HG03060 (cell line): ENCODE data around the gene CFAP54.
"Not testable (repeated sequence)": the region's sequence is repeated elsewhere in the genome, so short reads cannot be mapped to it uniquely, and the experiment has no call there.

Source experiments
- ATAC-seq: cut with Tn5 transposase; IDR thresholded peaks from one replicate; pipeline ENCODE4 v1.9.1; 2021; ENCODE audit warnings: low read depth, moderate number of reproducible peaks; ENCODE audit not compliant: unreplicated experiment

The CFAP54 gene

GRCh38 chr12:96471368-96472050, 17.9 kb upstream of the CFAP54 start:
- ATAC-seq, result no peak

- no peak for ATAC-seq
Measured at GRCh38 chr12:96472384-96472783, 17.0 kb upstream of the CFAP54 start.

- ATAC-seq, result no peak
Measured at GRCh38 chr12:96473394-96474093, 15.8 kb upstream of the CFAP54 start.

DNA sequence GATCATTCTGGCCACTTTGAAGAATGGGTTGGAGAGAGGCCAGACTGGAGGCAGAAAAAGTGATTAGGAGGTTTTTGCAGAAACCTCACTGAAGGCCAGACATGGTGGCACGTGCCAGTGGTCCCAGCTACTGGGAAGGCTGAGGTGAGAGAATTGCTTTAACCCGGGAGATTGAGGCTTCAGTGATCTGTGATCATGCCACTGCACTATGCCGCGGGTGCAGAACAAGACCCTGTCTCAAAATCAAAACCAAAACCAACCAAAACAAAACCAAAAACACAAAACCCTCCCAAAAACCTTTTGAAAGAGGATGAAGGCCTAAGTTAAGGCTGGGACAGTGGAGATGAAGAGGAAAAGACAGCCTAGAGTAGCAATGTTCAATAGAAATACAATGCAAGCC, 15.2 kb upstream of the CFAP54 start:
- ATAC-seq, result no peak

- no peak for ATAC-seq
Measured at GRCh38 chr12:96478011-96478410, 11.4 kb upstream of the CFAP54 start.

GRCh38 chr12:96482086-96482485, 7.3 kb upstream of the CFAP54 start:
- no peak for ATAC-seq

DNA sequence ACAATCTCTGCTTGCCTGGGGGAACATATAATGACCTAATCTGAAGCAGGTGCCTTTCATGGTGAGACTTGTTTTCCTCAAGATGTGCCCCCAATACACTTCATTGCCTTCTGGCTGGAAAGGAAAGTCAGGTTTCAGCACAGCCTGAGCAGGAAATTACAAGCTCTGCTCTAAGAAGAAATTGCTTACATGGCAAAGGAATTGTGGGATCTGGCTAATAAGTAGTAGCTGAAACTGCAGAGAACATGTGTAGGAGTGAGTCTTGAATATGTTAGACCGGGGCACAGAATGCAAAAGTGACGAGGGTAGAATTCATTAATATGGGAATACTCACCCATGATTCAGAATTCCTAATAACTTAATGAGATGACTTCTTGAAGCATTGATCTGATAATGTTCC, 6.3 kb upstream of the CFAP54 start:
- no peak for ATAC-seq

DNA sequence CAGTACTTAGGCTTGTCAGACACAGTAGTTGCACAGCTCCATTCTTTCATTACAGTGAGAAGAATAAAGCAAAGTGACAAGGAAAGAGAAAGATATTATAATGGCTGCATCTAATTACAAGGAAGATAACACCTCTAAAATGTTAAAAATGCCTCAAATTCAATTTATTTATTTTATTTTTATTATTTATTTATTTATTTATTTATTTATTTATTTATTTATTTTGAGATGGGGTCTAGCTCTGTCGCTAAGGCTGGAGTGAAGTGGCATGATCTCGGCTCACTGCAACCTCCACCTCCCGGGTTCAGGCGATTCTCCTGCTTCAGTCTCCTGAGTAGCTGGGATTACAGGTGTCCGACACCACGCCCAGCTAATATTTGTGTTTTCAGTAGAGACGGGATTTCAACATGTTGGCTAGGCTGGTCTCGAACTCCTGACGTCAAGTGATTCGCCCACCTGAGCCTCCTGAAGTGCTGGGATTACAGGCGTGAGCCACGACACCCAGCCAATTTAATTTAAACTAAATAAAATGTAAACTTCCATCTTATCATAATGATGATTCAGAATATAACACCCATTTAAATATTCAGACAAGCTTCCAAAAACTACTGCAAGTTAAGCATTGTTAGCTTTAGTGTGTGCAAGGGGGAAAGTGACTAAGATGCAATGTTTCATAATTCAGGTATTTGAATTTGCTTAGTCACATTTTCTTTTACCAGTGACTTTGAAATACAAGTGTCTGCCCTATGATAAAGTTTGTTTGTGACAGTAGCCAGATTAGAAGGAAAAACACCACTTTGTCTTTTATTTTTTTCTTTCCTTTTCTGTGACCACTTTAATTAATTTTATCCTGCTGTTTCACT, 2.4 kb upstream of the CFAP54 start:
- no peak for ATAC-seq

- ATAC-seq, result no peak
Measured at GRCh38 chr12:96487634-96488033, 1.7 kb upstream of the CFAP54 start.

- no peak for ATAC-seq
Measured at GRCh38 chr12:96493106-96493505, 3.7 kb downstream of the CFAP54 start.

DNA sequence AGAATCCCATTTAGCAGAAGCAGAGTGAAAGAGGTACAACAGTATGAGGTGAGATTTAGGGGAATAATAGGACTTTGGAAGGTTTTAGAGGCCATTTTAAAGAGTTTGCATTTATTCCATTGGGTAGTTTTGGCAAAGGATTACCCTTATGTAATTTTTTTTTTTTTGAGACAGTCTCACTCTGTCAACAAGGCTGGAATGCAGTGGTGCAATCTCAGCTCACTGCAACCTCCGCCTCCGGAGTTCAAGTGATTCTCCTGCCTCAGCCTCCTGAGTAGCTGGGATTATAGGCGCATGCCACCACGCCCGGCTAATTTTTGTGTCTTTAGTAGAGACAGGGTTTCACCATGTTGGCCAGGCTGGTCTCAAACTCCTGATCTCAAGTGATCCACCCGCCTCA, 4.8 kb downstream of the CFAP54 start:
- ATAC-seq, result not testable (repeated sequence)

DNA sequence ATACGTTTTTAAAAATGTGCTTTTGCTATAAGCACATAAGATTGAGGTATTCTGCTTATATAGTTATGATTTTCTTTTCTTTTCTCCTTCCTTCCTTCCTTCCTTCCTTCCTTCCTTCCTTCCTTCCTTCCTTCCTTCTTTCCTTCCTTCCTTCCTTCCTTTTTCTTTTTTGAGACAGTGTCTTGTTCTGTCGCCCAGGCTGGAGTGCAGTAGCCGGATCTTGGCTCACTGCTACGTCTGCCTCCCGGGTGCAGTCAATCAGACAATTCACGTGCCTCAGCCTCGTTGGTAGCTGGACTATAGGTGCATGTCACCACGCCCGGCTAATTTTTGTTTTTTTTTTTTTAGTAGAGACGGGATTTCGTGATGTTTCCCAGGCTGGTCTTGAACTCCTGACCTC, 5.8 kb downstream of the CFAP54 start:
- no peak for ATAC-seq

- ATAC-seq, result no peak
Measured at GRCh38 chr12:96495841-96496545, 6.6 kb downstream of the CFAP54 start.

GRCh38 chr12:96496944-96497343, 7.6 kb downstream of the CFAP54 start:
- ATAC-seq, result no peak

DNA sequence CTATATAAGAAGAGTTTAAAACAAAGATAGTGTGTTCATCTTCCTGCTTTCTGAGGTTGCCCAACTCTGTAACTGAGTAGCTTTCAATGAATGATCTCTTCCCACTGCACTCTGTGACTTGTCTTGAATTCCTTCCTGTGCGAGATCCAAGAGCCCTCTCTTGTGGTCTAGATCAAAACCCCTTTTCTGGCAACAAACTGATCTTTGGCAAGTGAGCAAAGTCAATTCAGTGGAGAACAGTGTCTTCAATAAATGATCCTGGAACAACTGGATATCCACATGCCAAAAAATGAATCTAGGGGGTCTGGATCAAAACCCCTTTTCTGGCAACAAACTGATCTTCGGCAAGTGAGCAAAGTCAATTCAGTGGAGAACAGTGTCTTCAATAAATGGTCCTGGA, 8.5 kb downstream of the CFAP54 start:
- no peak for ATAC-seq

- ATAC-seq, result peak; percentile 9
Measured at GRCh38 chr12:96500693-96501092, 11.3 kb downstream of the CFAP54 start.

GRCh38 chr12:96501133-96501761, 11.9 kb downstream of the CFAP54 start:
- peak; percentile 65 for ATAC-seq

- ATAC-seq, result no peak
Measured at GRCh38 chr12:96501908-96502307, 12.5 kb downstream of the CFAP54 start.

DNA sequence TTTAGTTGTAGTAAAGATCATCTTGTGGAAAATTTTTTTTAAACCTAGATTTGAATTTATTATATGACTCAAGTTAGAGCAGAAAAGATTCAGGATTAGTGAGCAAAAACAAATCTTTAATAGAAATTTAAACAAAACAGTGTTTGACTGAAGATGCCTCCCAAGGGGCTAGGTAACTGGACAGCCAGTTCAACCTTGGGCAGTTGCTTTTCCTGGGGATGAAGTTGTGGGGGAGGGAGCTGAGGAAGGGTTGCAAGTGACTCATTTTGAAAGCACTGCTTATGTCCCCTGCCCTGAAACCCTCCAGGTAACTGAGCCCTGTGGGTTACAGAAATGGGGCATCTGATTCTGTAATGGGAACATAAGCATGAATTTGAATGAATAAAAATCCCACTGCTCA, 13.1 kb downstream of the CFAP54 start:
- peak; percentile 39 for ATAC-seq

DNA sequence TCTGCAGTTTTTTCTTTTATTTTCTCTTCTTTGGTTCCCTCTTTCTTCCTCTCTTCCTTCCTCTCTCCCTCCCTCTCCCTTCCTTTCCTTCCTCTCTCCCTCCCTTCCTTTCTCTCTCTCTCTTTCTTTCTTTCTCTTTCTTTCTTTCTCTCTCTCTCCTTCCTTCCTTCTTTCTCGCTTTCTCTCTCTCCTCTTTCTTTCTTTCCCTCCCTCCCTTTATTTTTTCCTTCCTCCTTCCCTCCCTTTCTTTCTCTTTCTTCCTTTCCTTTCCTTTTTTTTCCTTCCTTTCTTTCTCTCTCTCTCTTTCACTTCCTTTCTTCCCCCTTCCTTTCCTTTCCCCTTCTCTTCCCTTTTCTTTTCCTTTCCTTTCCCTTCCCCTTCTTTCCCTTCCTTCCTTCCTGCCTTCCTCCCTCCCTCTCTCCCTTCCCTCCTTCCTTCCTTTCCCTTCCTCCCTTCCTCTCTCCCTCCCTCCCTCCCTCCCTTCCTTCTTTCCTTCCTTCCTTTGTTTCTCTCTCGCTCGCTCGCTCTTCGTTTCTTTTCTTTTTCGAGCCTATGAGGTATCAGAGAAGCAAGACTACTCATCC, 13.7 kb downstream of the CFAP54 start:
- ATAC-seq, result no peak
